PFSK-1 (cell line): ENCODE results near the gene NAV2.

Source experiments
- FOXP2 ChIP-seq: optimal IDR thresholded peaks from 2 replicates; pipeline ENCODE3; 2011; ENCODE audit warnings: borderline replicate concordance, control low read depth, inconsistent platforms; ENCODE audit not compliant: insufficient read depth; ENCODE audit errors: extremely low read length, extremely low read depth
- POLR2AphosphoS5 ChIP-seq: IDR thresholded peaks from 2 replicates; pipeline ENCODE4 v1.6.1; 2012; ENCODE audit warnings: low read depth, mild to moderate bottlenecking, control low read depth, low read length, moderate library complexity
- REST ChIP-seq, 2 experiments: IDR thresholded peaks; 2 replicates each; pipeline versions ENCODE4 v1.6.1 to v1.8.0; 2011 to 2012; ENCODE audit warnings: low read depth in 2 of 2, low read length in 2 of 2, control low read depth in 1 of 2, inconsistent platforms in 1 of 2, mild to moderate bottlenecking in 1 of 2, moderate library complexity in 1 of 2; ENCODE audit not compliant: insufficient read depth in 1 of 2
- SIN3A ChIP-seq: IDR thresholded peaks from 2 replicates; pipeline ENCODE4 v1.6.1; 2012; ENCODE audit warnings: mild to moderate bottlenecking, low read length, moderate library complexity, borderline replicate concordance; ENCODE audit not compliant: insufficient read depth
- TAF1 ChIP-seq: IDR thresholded peaks from 2 replicates; pipeline ENCODE4 v1.6.1; 2012; ENCODE audit warnings: low read length, control low read depth, borderline replicate concordance; ENCODE audit not compliant: insufficient read depth

The NAV2 gene

DNA sequence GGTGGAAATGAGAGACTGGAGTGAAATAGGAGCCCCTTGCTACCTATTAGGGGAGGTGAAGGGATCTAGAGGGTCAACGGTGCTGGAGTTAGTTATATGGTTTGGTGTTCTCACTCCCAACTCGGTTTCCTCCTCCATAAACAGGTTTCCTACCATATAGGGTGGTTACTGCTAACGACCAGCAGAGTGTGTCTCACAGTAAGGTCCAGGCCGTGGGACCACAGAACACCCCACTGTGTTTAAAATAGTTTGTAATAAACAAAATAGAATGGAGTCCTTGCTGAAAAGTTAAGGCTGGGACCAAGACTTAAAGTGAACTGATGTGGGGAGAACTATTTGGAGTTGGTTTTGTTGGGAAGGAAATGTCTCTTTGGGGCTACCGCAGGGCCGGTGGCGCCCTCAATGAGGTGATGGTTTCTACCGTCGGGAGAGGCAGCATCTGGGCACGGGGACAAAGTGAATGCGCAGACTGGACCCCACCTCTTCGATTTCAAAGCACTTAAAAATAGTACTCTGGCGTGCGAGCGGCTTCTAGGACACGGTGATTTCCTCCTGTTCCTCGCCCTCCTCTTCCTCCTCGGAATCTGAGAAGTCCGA lies 443.1 kb downstream of the NAV2 start:
- no peak for TF ChIP-seq TAF1

- TF ChIP-seq POLR2AphosphoS5, result no peak
- no peak for TF ChIP-seq REST (IDR thresholded peaks at IDR 0.05; ENCODE audit: insufficient read depth in 1 of 2, low read depth in 2 of 2, low read length in 2 of 2)
- no peak for TF ChIP-seq TAF1
- TF ChIP-seq FOXP2, result no peak
- no peak for TF ChIP-seq SIN3A
These were observed 443.7 kb downstream of the NAV2 start for GRCh38 chr11:20156280-20156875.

DNA sequence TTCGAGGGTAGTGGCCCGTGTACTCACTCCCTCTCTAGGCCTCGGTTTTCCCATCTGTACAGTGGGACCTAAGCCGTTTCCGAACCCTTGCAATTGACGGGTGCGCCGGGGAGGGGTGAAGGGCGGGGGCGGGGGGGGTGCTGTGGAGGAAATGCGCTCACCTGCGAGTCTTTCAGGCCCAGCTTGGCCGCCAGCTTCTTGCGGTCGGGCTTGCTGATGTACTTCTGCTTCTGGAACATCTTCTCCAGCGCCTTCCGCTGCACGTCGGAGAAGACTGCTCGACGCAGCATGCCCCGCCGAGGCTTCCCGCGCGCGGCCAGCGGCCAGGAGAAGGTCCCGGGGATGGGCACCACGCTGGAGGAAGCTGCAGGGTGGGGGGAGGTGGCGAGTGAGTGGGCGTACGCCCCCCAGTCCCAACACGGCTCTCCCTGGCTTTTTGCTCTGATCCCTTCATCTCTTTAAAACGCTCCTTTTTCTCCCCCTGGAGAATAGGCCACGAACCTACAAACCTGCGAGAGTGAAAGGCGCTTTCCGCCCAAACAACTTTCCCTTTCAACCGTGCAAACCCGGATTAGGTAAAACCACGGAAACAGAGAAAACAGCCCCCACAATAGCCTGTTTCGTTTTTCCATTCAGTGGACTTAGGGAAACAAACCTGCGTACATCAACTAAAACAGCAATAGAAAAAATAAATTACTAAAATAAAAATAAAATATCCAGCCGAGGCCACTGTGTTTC lies 444.4 kb downstream of the NAV2 start:
- TF ChIP-seq TAF1 (no peak), POLR2AphosphoS5 (no peak), REST (IDR thresholded peaks at IDR 0.05; ENCODE audit: insufficient read depth in 1 of 2, low read depth in 2 of 2, low read length in 2 of 2) (no peak), FOXP2 (no peak), SIN3A (no peak)

GRCh38 chr11:20157728-20158127 lies 445.1 kb downstream of the NAV2 start:
- no peak for TF ChIP-seq FOXP2
- no peak for TF ChIP-seq SIN3A
- TF ChIP-seq TAF1, result no peak
- TF ChIP-seq REST (IDR thresholded peaks at IDR 0.05; ENCODE audit: insufficient read depth in 1 of 2, low read depth in 2 of 2, low read length in 2 of 2), result no peak
- TF ChIP-seq POLR2AphosphoS5, result no peak

GRCh38 chr11:20158597-20159257 lies 446.1 kb downstream of the NAV2 start:
- TF ChIP-seq SIN3A (no peak), REST (IDR thresholded peaks at IDR 0.05; ENCODE audit: insufficient read depth in 1 of 2, low read depth in 2 of 2, low read length in 2 of 2) (peak; percentile 92 to 95), FOXP2 (no peak), TAF1 (no peak), POLR2AphosphoS5 (no peak)
